ENCODE results near the gene AQP4. TPM values are rescaled to one million over a fixed set of nuclear protein-coding genes. Genes with fewer than 3 reads are reported as not detected.

The AQP4 gene
- total RNA-seq, 4 donors from 2014 or later: 0.16 TPM; not detected in 3

GRCh38 chr18:26840965-26841364 is 24.5 kb downstream of the AQP4 start:
- no peak for TF ChIP-seq CTCF (IDR thresholded peaks at IDR 0.05; ENCODE audit: low read depth)

GRCh38 chr18:26839609-26840008 is 25.9 kb downstream of the AQP4 start:
- TF ChIP-seq CTCF (IDR thresholded peaks at IDR 0.05; ENCODE audit: low read depth): no peak

- TF ChIP-seq CTCF (IDR thresholded peaks at IDR 0.05; ENCODE audit: low read depth): no peak
Measured at GRCh38 chr18:26832302-26832701, 33.2 kb downstream of the AQP4 start.

GRCh38 chr18:26827581-26827980 is 37.9 kb downstream of the AQP4 start:
- TF ChIP-seq CTCF (IDR thresholded peaks at IDR 0.05; ENCODE audit: low read depth): no peak

- no peak for TF ChIP-seq CTCF (IDR thresholded peaks at IDR 0.05; ENCODE audit: low read depth)
Measured at GRCh38 chr18:26826656-26827235, 38.8 kb downstream of the AQP4 start.

GRCh38 chr18:26821181-26821580 is 44.3 kb downstream of the AQP4 start:
- TF ChIP-seq CTCF (IDR thresholded peaks at IDR 0.05; ENCODE audit: low read depth): no peak

GRCh38 chr18:26819046-26819445 is 46.5 kb downstream of the AQP4 start:
- TF ChIP-seq CTCF (IDR thresholded peaks at IDR 0.05; ENCODE audit: low read depth): no peak

Data from subcutaneous adipose tissue (tissue), 4 donors.